ENCODE results near the gene SFXN3.
A peak's percentile ranks its signal among the peaks of the same experiment; 100 is the strongest.

Gene SFXN3

GRCh38 chr10:101014966-101015581, 16.0 kb upstream of the SFXN3 start:
- no peak overlapping the region for H3K27ac ChIP-seq (ENCODE audit: poor library complexity, severe bottlenecking)
- TF ChIP-seq, protein P1, sequence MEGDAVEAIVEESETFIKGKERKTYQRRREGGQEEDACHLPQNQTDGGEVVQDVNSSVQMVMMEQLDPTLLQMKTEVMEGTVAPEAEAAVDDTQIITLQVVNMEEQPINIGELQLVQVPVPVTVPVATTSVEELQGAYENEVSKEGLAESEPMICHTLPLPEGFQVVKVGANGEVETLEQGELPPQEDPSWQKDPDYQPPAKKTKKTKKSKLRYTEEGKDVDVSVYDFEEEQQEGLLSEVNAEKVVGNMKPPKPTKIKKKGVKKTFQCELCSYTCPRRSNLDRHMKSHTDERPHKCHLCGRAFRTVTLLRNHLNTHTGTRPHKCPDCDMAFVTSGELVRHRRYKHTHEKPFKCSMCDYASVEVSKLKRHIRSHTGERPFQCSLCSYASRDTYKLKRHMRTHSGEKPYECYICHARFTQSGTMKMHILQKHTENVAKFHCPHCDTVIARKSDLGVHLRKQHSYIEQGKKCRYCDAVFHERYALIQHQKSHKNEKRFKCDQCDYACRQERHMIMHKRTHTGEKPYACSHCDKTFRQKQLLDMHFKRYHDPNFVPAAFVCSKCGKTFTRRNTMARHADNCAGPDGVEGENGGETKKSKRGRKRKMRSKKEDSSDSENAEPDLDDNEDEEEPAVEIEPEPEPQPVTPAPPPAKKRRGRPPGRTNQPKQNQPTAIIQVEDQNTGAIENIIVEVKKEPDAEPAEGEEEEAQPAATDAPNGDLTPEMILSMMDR (IDR thresholded peaks at IDR 0.05; ENCODE audit: poor library complexity, severe bottlenecking), result no peak
- H3K9me3 ChIP-seq (ENCODE audit: severe bottlenecking), result no peaks in the 10 kb centered on the region
- H3K4me1 ChIP-seq (ENCODE audit: insufficient read depth, poor library complexity, severe bottlenecking), result peaks cover 4% of the 10 kb centered on the region
- DNase-seq (ENCODE audit: low spot score) (no peak), ATAC-seq (ENCODE audit: low read depth) (0 out of 3 replicates have a peak, but pooled peaks have one; percentile 8)
- no peaks in the 10 kb centered on the region for H3K27me3 ChIP-seq (ENCODE audit: insufficient read depth, poor library complexity, severe bottlenecking)
- H3K4me3 ChIP-seq (ENCODE audit: severe bottlenecking), result no peak overlapping the region
- H3K36me3 ChIP-seq (ENCODE audit: low read depth), result no peaks in the 10 kb centered on the region

GRCh38 chr10:101015582-101015973, 15.5 kb upstream of the SFXN3 start:
- H3K27me3 ChIP-seq (ENCODE audit: insufficient read depth, poor library complexity, severe bottlenecking), result no peaks in the 10 kb centered on the region
- TF ChIP-seq, protein P1 (IDR thresholded peaks at IDR 0.05; ENCODE audit: poor library complexity, severe bottlenecking), result no peak

GRCh38 chr10:101016814-101017213, 14.2 kb upstream of the SFXN3 start:
- DNase-seq (ENCODE audit: low spot score) (no peak), ATAC-seq (ENCODE audit: low read depth) (no peak)
- Histone ChIP-seq H3K36me3 (ENCODE audit: low read depth) (no peaks in the 10 kb centered on the region), H3K4me3 (ENCODE audit: severe bottlenecking) (no peak overlapping the region), H3K9me3 (ENCODE audit: severe bottlenecking) (no peaks in the 10 kb centered on the region), H3K27ac (ENCODE audit: poor library complexity, severe bottlenecking) (no peak overlapping the region), H3K4me1 (ENCODE audit: insufficient read depth, poor library complexity, severe bottlenecking) (peaks cover 4% of the 10 kb centered on the region), H3K27me3 (ENCODE audit: insufficient read depth, poor library complexity, severe bottlenecking) (no peaks in the 10 kb centered on the region)
- TF ChIP-seq, protein P1 (IDR thresholded peaks at IDR 0.05; ENCODE audit: poor library complexity, severe bottlenecking), result no peak

More at GRCh38 chr10:101015582-101015973, 15.5 kb upstream of the SFXN3 start:
- ATAC-seq (ENCODE audit: low read depth) (no peak), DNase-seq (ENCODE audit: low spot score) (no peak)
- Histone ChIP-seq H3K27ac (ENCODE audit: poor library complexity, severe bottlenecking) (no peak overlapping the region), H3K4me1 (ENCODE audit: insufficient read depth, poor library complexity, severe bottlenecking) (peaks cover 4% of the 10 kb centered on the region), H3K4me3 (ENCODE audit: severe bottlenecking) (no peak overlapping the region), H3K9me3 (ENCODE audit: severe bottlenecking) (no peaks in the 10 kb centered on the region), H3K36me3 (ENCODE audit: low read depth) (no peaks in the 10 kb centered on the region)

- H3K9me3 ChIP-seq (ENCODE audit: severe bottlenecking), result no peaks in the 10 kb centered on the region
- no peak for ATAC-seq (ENCODE audit: low read depth)
- no peak overlapping the region for H3K4me3 ChIP-seq (ENCODE audit: severe bottlenecking)
Measured at GRCh38 chr10:101018118-101018599, 12.9 kb upstream of the SFXN3 start.

More at GRCh38 chr10:101018118-101018599, 12.9 kb upstream of the SFXN3 start:
- no peaks in the 10 kb centered on the region for H3K36me3 ChIP-seq (ENCODE audit: low read depth)
- peaks cover 3% of the 10 kb centered on the region for H3K4me1 ChIP-seq (ENCODE audit: insufficient read depth, poor library complexity, severe bottlenecking)
- no peaks in the 10 kb centered on the region for H3K27me3 ChIP-seq (ENCODE audit: insufficient read depth, poor library complexity, severe bottlenecking)
- DNase-seq (ENCODE audit: low spot score), result no peak
- TF ChIP-seq, protein P1 (IDR thresholded peaks at IDR 0.05; ENCODE audit: poor library complexity, severe bottlenecking), result no peak
- no peak overlapping the region for H3K27ac ChIP-seq (ENCODE audit: poor library complexity, severe bottlenecking)

All from RWPE2 (cell line).